COR-L47 (cell line): ENCODE measurements around the gene LEFTY1.

Experiments used
- DNase-seq: peaks from one replicate; lab custom pipeline; 2025; lab: John Stamatoyannopoulos, UW

LEFTY1 gene

DNA sequence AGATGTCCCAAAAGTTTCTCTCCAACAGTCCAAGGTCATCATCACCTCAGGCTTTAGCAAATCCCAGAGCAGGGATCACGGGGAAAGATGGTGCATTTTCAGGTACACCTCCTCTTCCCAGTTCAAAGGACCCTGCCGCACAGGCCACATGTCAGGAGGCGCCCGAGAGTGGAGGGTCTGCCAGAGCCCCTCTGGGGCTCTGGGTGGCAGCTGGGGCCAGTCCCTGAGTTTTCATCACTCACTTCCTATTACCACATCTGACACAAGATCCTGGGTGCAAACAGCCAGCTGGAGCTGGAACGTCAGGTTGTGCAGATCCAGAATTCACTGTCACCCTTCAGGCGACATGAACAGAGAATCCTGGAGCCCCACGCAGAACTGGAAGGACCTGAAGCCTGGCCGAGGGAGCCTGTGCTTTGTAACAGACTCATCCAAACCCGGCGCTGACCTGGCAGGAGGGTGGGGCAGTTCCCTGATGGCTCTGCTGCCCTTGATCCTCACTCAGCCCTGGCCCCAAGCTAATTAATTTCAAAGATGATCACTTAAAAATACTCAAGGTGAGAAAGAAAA is 15.6 kb downstream of the LEFTY1 start:
- DNase-seq: no peak

DNA sequence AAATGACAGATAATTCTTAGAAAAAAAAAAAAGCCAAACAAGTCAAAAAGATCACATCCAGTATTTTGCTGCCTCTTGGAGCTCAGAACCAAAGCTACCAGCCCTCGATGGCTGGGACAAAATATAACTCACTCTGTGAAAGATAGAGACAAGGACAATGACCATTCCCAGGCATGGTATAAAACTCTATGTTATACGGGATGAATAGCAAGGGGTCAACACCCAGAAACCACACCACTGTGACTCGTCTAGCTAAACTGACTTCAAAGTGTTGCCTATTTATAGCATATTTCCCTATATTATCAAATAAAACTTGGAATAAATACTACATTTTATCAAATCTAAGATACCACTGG is 16.9 kb downstream of the LEFTY1 start:
- no peak for DNase-seq

DNA sequence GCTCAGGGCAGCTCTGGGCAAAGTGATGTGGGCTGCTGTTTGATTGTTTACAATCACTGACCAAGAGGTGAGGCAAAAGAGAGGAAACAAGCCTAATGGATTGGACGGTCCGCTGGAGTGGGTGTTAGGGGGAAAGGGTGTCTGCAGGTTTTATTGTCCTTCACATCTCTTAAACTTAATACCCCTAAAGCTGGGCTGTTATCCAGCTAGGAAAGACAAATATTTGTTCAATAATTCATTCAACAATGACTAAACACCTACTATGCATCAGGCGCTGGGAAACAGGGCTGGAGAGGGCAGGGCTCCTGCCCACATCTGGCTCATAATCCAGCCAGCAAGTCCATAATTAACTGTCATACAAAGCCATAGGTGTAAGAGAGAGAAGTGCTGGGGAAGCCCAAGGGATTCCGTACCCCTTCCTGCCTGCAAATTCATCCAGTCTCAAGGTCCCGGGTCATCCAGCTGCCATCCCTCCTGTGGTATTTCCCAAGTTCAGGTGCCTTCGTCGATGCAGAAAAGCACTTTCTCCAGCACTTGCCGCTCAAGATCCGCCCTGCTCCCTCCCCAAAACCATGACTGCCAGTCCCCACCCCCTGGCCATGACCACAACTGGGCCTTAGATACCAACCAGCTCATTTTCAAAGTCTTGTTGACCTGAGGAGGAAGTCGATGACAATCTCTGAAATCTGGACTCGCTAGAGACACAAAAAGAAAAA is 17.4 kb downstream of the LEFTY1 start:
- peak; percentile 85 for DNase-seq

DNA sequence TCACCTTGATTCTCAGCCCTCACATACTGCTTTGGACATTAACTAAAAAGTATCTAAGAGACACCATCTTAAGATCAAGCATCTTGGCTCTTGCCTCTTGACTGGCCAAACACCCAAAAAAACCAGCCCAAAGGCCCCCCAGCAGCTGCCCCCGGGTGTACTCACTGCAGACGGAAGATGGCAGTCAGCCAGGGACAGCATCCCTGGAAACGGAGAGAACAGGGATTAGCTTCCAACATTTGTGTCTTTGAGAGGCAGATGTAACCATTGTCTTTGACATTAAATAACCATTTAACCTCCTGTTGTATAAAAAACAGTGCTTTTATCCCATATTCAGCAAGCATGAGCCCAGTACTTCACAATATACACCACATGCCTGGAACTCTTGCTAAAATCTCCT is 18.0 kb downstream of the LEFTY1 start:
- peak; percentile 55 for DNase-seq

DNA sequence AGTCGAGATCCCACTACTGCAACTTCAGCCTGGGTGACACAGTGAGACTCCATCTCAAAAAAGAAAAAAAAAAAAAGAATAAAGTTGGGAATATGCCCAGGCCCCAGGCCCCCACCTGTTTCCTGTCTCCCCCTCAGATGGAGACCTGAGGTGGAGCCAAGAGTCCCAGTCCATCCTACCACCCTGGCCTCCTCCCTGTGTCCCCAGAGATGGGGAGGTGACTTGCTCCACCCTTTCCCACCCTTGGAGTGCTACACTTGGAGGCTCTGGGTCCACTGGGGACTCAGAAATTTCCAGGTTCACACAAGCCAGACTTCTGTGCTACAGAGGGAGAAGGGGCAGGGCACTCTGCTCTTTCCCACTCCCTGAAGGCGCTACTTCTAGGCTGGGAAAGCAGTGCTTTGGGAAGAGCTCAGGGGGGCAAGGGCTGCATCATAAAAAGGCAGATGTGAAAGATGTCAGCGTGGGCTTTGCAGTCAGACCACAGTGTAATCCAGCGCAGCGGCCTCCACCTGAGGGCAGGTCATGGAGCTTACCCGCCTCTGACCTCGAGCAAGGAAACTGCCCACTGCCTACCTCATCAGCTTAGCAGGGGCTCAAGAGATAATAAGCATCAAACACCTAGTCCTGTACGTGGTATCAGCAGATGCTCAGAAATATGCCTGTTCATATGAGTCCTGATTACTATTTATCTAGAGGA is 20.2 kb downstream of the LEFTY1 start:
- no peak for DNase-seq

DNA sequence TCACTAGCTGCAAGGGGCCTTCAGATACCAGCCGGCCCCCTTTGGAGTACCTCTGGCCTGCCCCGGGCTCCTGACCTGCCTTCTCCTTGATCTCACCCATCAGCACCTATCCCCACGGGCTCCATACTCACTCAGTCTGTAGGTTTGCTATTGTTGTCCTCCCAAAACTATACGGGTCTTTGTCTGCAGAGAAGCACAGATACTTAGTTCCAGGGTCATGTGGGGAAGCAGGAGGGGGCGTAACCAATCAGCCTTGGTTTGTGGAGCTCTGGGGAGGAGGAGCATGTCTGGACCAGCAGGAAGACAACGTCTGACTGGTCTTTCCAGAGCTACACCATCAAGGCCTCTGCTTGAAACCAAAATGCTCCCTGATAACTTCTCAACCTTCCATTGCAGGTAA is 22.0 kb downstream of the LEFTY1 start:
- DNase-seq: no peak

DNA sequence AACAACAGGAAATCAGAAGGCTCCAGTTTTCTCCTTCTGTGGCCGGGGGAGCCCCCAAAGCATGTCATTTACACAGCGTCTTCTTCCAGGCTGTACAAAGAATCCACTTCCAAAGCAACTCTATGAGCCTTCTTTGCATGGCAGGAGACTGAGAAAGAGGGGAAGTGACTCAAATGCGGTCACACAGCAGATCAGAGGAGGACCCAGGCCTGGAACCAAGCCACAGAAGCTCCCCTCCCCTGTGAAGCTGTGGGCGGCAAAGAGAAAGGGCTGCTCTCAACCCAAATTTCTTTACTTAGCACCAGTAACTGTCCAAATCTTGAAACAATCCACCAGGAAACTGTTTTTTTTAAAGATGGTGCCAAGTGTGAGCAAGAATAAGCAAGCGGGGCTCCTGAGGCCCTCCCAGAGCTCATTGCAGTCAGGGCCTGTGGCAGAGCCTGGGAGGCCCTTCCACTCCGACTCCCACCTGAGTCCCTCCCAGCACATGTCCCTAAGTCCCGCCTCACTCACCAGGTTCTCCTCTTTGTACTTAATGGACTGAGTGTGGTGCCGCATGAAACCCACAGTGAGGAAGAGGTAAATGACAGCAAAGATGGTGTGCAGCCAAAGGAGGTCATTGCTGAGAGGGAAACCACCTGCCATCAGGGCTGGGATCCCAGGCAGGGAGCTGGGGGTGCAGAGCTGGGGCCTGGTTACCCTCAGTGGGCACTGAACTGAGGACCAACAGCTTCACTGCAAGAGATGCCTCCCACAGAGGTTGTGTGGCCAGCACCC is 22.7 kb downstream of the LEFTY1 start:
- no peak for DNase-seq

DNA sequence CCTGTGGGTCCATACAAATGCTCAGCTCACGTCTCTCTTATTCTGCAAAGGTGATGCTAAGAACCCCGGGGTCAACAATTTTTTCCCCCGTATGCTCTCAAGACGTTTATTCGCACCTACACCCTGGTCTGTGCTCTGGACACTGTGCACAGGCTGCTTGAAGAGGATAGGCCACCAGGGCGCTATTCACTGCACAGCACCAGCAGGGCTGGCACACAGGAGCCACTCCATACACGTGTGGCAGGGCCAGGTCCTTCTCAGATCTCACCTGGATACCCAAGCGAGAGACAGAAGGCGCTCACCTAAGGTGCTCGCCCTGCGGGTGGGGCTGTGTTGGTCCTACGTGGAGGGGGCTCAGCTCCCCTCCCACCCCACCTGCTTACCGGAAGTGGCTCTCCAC is 23.4 kb downstream of the LEFTY1 start:
- no peak for DNase-seq

DNA sequence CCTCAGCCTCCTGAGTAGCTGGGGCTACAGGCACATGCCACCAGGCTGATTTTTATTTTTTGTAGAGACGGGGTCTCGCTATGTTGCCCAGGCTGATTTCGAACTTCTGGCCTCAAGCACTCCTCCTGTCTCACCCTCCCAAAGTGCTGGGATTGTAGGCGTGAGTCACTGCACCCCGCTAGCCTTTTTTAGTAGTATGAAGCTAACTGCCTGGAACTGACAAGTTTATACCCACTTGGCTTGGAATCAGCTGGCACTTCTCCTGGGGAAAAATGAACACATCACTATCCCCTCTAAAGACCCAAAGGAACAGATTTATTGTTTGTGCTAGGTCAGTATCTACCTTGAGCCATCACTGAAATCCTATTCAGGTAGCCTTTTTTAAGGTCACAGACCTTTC is 25.8 kb downstream of the LEFTY1 start:
- DNase-seq: no peak

DNA sequence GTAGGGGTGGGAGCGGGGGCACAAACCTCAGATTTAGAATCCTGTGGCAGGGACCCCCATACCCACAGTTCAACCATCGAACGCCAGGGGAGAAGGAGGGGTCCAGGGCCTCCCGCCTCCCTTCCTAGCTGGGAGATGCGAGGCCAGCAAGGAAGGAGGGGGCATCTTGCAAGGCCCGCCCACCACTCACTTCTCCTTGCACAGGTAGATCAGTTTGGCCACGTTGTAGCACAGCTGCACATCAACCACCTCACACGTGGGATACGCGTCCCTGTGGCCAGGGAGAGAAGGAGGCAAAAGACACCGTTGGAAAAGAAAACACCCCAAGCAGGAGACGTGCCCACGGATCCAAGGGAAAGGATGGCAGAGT is 26.4 kb downstream of the LEFTY1 start:
- no peak for DNase-seq

DNA sequence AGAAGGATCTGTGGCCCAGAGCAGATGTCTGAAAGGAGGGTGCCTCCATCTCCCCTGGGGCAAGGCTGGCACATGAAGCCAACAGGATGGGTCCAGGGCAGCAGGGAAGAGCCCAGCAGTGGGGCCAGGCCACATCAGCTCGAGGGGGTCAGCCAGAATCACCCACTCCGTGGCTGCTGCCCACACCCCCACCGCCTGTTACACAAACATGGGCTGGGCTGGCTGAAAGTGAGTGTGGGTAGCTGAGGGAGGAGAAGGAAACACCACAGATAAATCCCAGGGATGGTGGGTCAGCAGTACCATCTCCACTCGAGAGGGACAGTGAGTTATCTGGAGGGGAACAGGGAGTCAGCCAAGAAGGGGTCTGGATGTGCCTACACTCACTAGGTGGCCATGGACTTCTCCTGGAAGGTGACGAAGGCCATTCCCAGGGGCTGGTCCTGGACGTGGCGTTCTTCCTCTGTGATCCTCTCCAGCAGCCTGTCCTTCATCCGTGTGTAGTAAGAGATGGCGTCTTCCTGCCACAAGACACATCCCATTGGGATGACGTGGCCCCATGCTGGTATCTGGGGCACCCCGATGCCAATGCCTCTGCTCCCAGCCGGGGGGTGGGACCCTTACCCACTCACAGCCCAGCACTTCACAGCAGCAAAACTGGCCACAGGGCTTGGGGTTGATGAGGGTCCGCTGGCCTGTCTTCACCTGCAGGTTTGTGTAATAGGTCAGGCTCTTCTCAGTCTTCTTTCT is 26.9 kb downstream of the LEFTY1 start:
- DNase-seq: no peak

DNA sequence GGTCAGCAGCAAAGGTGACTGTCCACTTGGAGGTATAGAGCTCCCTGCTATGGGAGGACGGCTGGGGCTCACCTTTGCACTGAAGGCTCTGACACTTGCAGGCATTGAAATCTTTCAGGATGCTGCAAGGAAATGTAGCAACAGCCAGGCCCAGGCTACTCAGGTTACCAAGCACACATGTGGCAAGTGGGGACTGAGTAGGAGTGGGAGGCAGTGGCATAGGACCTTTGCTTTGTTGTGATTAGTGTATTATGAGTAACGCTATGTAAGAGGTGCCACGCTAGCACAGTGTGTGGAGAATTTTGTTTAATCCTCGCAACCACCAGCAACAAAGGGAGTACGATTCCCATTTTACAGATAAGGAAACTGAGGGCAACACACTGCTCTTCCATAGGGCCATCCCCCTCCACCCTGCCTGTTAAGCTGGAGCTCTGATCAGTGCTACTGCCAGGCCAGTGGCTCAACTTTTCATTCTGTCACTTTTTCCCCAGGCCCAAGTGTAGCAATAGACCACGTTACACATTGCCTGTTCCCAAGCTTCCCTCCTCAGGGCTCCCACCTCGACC is 28.0 kb downstream of the LEFTY1 start:
- no peak for DNase-seq

DNA sequence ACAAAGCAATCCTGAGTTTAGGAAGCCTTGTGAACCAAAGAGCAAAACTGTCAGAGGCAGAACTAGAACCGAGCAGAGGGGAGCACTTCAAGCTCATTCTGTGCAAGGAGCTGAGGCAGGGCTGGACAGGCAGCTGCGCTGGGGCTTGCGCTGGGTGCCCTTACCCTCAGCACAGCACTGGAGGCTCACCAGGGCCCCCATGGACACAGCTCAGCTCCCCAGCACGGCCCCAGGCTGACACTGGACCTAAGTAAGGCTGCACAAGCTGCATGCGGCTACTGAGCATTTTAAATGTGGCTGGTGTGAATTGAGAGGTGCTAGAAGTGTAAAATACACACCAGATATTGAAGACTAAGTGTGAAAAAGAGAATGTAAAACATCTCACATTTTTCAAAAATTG is 28.8 kb downstream of the LEFTY1 start:
- no peak for DNase-seq

DNA sequence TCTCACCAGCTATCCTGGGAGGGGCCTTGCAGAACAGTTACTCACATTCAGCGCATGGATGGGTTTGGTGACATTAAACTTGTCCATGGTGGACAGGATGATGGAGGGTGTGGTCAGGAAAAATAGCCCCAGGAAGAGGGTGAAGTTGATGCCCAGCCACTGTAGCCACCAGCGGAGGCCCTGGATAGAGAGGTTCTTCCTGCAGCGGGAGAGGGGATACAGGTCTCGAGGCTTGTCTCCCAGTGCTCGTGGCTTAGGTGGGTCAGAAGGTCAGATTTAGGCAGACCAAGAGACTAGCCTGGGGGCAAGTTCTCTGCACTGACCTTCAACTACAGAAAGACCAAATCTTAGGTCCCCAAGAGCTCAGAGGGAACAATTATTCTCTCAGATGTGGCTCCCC is 29.8 kb downstream of the LEFTY1 start:
- DNase-seq: no peak

DNA sequence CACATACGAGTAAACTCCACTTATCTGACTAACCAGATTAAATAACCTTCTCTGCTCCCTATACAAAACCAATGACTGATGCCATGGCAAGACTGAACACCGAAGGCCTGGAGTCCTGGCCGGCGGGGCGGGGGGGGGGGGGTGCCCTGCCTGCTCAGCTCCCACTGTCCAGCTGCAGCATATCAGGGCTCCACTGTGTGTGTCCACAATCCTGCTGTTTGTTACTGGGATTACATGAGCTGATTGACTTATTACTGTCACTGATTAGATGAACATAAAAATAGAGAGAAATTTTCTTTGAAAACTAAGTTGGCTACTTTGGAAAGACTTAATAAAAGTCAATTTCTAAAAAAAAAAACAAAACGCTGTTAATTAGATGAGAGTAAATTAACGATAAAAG is 31.7 kb downstream of the LEFTY1 start:
- no peak for DNase-seq

DNA sequence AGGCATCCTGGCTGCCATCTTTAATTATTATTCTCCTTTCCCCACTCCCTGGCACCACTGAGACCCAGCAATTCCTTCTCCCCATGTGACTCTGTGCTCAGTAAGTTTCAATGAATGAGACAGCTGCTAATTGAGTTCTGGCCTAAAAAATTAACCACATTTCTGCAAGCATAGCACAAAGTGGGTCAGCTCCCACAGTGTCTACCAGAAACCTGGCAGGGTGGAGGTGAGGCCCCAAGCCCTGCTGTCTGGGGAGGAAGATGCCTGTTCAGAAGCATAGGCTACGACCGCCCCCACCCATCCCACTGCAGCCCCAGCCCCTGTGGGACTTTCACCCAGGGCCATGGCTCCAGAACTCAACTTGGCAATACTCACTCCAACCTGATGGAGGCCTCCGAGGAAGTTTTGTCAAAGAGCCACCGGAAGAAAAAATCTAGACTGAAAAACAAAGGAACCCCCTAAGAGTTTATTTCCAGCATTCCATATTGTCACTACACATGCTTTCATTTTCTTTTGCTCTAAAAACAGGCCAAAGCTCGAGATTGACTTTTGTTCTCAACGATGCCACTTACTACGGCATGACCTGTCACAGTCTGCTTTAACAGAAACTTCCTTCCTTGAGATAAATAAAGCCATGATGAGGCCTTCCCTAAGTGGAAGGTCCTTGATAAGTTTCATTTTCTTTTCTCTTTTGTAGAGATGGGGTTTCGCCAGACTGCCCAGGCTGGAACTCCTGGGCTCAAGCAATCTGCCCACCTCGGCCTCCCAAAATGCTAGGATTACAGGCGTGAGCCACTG is 33.2 kb downstream of the LEFTY1 start:
- DNase-seq: no peak

DNA sequence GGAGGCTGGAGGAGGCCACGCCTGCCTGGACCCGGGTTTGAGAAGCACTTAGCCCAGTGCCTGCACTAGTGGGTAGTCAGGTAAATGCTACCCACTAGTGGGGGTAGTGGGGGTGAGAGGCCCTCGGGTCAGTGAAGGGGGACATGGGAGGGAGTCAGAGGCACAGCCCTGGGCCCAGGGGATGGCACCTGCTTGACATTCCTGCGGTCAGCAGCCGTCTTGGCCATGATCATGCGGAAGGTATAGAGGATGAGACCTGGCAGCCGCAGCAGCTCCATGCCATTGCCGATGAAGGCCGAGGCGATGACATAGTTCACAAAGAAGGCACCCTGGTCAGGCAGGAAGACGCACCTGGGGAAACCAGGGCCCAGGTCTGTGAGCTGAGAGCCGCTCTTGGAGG is 35.5 kb downstream of the LEFTY1 start:
- DNase-seq: no peak

DNA sequence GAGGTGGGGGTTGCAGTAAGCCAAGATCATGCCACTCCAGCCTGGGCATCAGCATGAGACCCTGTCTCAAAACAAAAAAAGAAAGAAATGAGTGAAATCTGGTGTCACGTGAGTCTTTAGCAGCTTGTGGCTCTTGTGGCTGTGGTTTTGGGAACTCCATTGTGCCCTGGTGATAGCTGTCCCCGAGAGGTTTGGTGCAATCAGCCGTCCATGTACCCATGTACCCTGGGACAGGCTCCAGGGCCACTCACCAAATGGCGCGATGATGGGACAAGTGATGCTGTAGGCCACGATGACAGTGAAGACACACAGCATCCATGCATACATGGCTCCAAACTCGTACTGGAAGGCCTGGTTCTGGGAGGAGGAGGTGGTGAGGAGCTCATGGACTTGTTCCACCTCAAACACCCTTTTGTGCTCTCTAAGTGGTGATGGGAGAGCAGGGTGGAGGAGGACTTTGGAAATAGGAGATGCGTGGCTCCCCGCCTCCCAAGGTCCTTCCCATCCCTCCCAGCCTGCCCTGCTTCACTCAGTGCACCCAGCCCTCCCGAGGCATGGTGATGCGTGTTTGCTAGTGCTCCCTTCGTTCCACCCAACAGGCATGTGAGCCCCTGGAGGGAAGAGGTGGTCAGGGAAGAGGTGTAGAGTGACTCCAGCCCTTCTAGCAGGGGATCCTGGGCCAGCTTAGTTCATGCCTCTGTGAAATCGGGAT is 36.4 kb downstream of the LEFTY1 start:
- no peak for DNase-seq

DNA sequence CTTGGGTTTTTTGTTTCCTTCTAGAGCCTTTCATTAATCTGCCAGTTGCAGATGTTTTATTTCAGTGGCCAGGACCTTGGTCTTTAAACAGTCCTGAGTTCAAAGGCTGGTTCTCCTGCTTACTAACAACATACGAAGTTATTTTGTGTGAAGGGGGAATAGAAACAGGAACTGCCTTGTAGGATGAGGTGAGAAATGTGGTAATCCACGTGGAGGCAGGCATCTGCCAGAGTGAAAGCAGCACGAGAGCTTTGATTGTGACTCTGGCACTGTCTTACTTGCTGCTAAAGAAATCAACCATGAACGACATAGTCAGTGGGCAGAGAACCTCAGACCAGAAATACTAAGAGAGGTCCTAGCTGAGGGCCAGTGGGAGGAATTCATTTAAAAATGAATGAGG is 37.1 kb downstream of the LEFTY1 start:
- DNase-seq: no peak

DNA sequence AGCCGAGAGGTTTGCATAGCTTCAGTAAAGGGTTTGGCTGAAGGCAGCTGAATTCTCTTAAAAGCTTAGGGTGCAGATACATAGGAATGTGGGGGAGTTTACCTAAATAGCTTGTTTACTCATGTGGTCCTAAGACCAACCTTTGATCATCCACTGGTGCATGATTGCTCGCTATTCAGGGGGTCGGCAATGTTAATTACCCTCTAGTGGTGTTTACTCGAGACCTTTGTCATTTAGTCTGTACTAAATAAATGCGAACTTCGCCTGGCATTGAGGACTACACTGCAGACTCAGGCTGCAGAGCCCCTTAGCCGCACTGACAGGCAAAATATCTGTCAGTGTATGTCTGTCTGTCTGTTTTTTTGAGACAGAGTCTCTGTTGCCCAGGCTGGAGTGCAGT is 38.6 kb downstream of the LEFTY1 start:
- DNase-seq: no peak
